Transverse colon (tissue), 3 donors: ENCODE results near the gene NXPH4.

Experiments used
- CTCF ChIP-seq, 5 experiments: fragments of 200-600 bp in 3 of 5; fragments of 450-650 bp in 2 of 5; sonication (generic) in 3 of 5; IDR thresholded peaks; 1 replicate in 2 of 5; 2 replicates in 3 of 5; pipeline ENCODE4 v1.5.1; 2016 to 2017; ENCODE audit warnings: antibody characterized with exemption in 5 of 5, inconsistent platforms in 3 of 5, mild to moderate bottlenecking in 2 of 5, moderate library complexity in 1 of 5
- POLR2A ChIP-seq: fragments of 450-650 bp; IDR thresholded peaks from one replicate; pipeline ENCODE4 v1.6.1; 2016; ENCODE audit warnings: antibody characterized with exemption, mild to moderate bottlenecking, moderate library complexity

GRCh38 chr12:57250956-57251355 is 34.4 kb downstream of the NXPH4 start, which contains the start of gene STAC3:
- TF ChIP-seq CTCF (IDR thresholded peaks at IDR 0.05): no peak
- no peak for TF ChIP-seq POLR2A
